GM12878 (cell line): ENCODE results near the gene SRSF12. TPM values are rescaled to one million over a fixed set of nuclear protein-coding genes. Genes with fewer than 3 reads are reported as not detected.
A peak's percentile ranks its signal among the peaks of the same experiment; 100 is the strongest.

ENCODE experiments used
- ATAC-seq: fragments of 200-7000 bp; cut with Tn5 transposase; 3 replicates; pipeline ENCODE4 v1.9.1; 2020; ENCODE audit warnings: mild to moderate bottlenecking, moderate library complexity
- BruUV-seq: library from RNA; stranded (reverse); fragments of 400-500 nt; replicated peaks from 2 replicates; lab custom pipeline; 2021; lab: Mats Ljungman, UMichigan
- CTCF ChIA-PET: fragments of 300-600 bp; sonication (Branson Sonifier 250); formaldehyde crosslinking; extraction: SDS; loops from one replicate; lab custom pipeline; 2021; ENCODE audit warnings: inconsistent platforms; lab: Yijun Ruan, JAX
- POLR2A ChIA-PET: fragments of 350-600 bp; formaldehyde crosslinking; extraction: SDS; loops from one replicate; lab custom pipeline; 2021; ENCODE audit warnings: inconsistent platforms; lab: Charles Lee
- RAD21 ChIA-PET: fragments of 300-600 bp; sonication (Branson Sonifier 250); formaldehyde crosslinking; loops from one replicate; lab custom pipeline; 2023; ENCODE audit warnings: antibody characterized with exemption; ENCODE audit not compliant: unreplicated experiment; lab: Charles Lee
- SMC1A ChIA-PET: fragments of 300-600 bp; sonication (Branson Sonifier 250); formaldehyde crosslinking; loops from one replicate; lab custom pipeline; 2023; ENCODE audit not compliant: unreplicated experiment, uncharacterized antibody; lab: Charles Lee
- DNase-seq: peaks from one replicate; pipeline ENCODE4 v3.0.0-alpha.2; 2011; ENCODE audit warnings: low read depth, low spot score
- FAIRE-seq: peaks from 3 replicates; lab custom pipeline; 2011; peaks lifted over from hg19 to GRCh38; lab: Jason Lieb, UNC
- H2AFZ ChIP-seq: 2 replicates; pipeline ENCODE4 v1.6.0; 2011; ENCODE audit warnings: low read depth, low read length, control low read depth; ENCODE audit not compliant: control insufficient read depth
- H3K27ac ChIP-seq: 2 replicates; pipeline ENCODE4 v1.5.1; 2011; ENCODE audit warnings: control low read depth; ENCODE audit not compliant: control insufficient read depth, insufficient read depth
- H3K27me3 ChIP-seq, 2 experiments: replicated peaks in 1 of 2; 2 replicates each; pipeline versions ENCODE4 v1.6.0 to v1.6.1; 2011; ENCODE audit warnings: low read length in 1 of 2; ENCODE audit not compliant: control insufficient read depth in 2 of 2, insufficient read depth in 2 of 2
- H3K36me3 ChIP-seq, 2 experiments: 2 replicates each; pipeline ENCODE4 v1.5.1; 2011; ENCODE audit warnings: low read length in 1 of 2; ENCODE audit not compliant: control insufficient read depth in 2 of 2, insufficient read depth in 2 of 2
- H3K4me1 ChIP-seq: 2 replicates; pipeline ENCODE4 v1.6.1; 2011; ENCODE audit warnings: mild to moderate bottlenecking, low read length, moderate library complexity, mixed read lengths; ENCODE audit not compliant: control insufficient read depth, insufficient read depth
- H3K4me2 ChIP-seq: 2 replicates; pipeline ENCODE4 v1.6.0; 2011; ENCODE audit warnings: control low read depth; ENCODE audit not compliant: control insufficient read depth, insufficient read depth
- H3K4me3 ChIP-seq: fragments of 200-600 bp; sonication (generic); 2 replicates; pipeline ENCODE4 v1.5.1; 2016
- H3K79me2 ChIP-seq: 2 replicates; pipeline ENCODE4 v1.6.0; 2011; ENCODE audit warnings: low read length; ENCODE audit not compliant: control insufficient read depth, insufficient read depth
- H3K9ac ChIP-seq: 2 replicates; pipeline ENCODE4 v1.8.0; 2011; ENCODE audit warnings: low read length, control low read depth, mixed read lengths; ENCODE audit not compliant: control insufficient read depth, insufficient read depth
- H3K9me3 ChIP-seq: replicated peaks from 3 replicates; pipeline ENCODE4 v1.5.1; 2011; ENCODE audit warnings: mild to moderate bottlenecking, low read length; ENCODE audit not compliant: control insufficient read depth, insufficient read depth
- H4K20me1 ChIP-seq: 2 replicates; pipeline ENCODE4 v1.6.0; 2011; ENCODE audit not compliant: control insufficient read depth, insufficient read depth
- BHLHE40 ChIP-seq, 2 experiments: fragments of 450-650 bp in 1 of 2; IDR thresholded peaks; 2 replicates each; pipeline ENCODE4 v1.6.1; 2011 to 2017; ENCODE audit warnings: low read depth in 2 of 2, borderline replicate concordance in 1 of 2, improper control_type of control experiment in 1 of 2, low read length in 1 of 2, mild to moderate bottlenecking in 1 of 2
- ETV6 ChIP-seq, 2 experiments: fragments of 450-650 bp in 1 of 2; IDR thresholded peaks in 1 of 2; conservative IDR thresholded peaks in 1 of 2; 2 replicates each; pipeline ENCODE4 v1.6.1; 2014; ENCODE audit warnings: antibody characterized with exemption in 1 of 2, borderline replicate concordance in 1 of 2, low read depth in 1 of 2, mild to moderate bottlenecking in 1 of 2, moderate library complexity in 1 of 2
- MYB ChIP-seq: fragments of 150-350 bp; IDR thresholded peaks from 2 replicates; pipeline ENCODE4 v1.6.1; 2014; ENCODE audit warnings: mild to moderate bottlenecking, low read depth, low read length, borderline replicate concordance
- NBN ChIP-seq: fragments of 450-650 bp; IDR thresholded peaks from 2 replicates; pipeline ENCODE4 v1.6.1; 2016
- NFYB ChIP-seq: IDR thresholded peaks from 2 replicates; pipeline ENCODE4 v1.6.1; 2011; ENCODE audit warnings: low read depth, mild to moderate bottlenecking, low read length, improper control_type of control experiment, moderate library complexity; ENCODE audit not compliant: insufficient read depth
- POU2F2 ChIP-seq: IDR thresholded peaks from 3 replicates; pipeline ENCODE4 v1.6.1; 2011; ENCODE audit warnings: low read depth, mild to moderate bottlenecking, low read length, borderline replicate concordance
- RBBP5 ChIP-seq: fragments of 200-600 bp; sonication (generic); conservative IDR thresholded peaks from 2 replicates; pipeline ENCODE4 v1.6.1; 2016
- WGBS: methylation state at CpG from one replicate; pipeline ENCODE4 v1.1.6; 2016; ENCODE audit warnings: low lambda C conversion rate; ENCODE audit not compliant: insufficient replicate concordance, insufficient coverage; ENCODE audit errors: missing lambda C conversion rate; 5-methylcytosine and 5-hydroxymethylcytosine counted together
- in situ Hi-C: fragments of 300-500 bp; cut with MboI; formaldehyde crosslinking; loops from 9 replicates; pipeline ENCODE4 v1.14.3; 2018; ENCODE audit warnings: mixed read lengths
- intact Hi-C: fragments of 100-400 bp; cut with micrococcal nuclease; formaldehyde crosslinking; loops from one replicate; pipeline ENCODE4 v1.14.2; 2022; ENCODE audit not compliant: unreplicated experiment
- polyA plus RNA-seq, 11 experiments: library from polyadenylated mRNA; depleted of rRNA in 4 of 11; unstranded in 6 of 11; stranded (reverse) in 5 of 11; fragments of >200 nt; fragmentation: Nextera tagmentation in 4 of 11; fragmentation: Illumina TruSeq in 1 of 11; extraction: Ambion mirVana in 4 of 11; extraction: Trizol in 1 of 11; gene quantifications; 1 replicate in 1 of 11; 2 replicates in 10 of 11; pipeline versions ENCODE4 v1.2.1 to v1.2.3, GENCODE V29; 2011 to 2016; ENCODE audit warnings: inconsistent platforms in 2 of 11, missing spikeins in 2 of 11, low read depth in 1 of 11
- total RNA-seq, 4 experiments: library from RNA; depleted of rRNA in 3 of 4; stranded (reverse); fragments of >200 nt in 3 of 4; fragmentation: Illumina TruSeq in 1 of 4; extraction: Trizol in 1 of 4; gene quantifications; 2 replicates each; pipeline versions ENCODE4 v1.2.1 to v1.2.3, GENCODE V29; 2013 to 2021
- TF ChIP-seq, protein P1 (sequence below): fragments of 450-650 bp; conservative IDR thresholded peaks from 2 replicates; pipeline ENCODE4 v1.6.1; 2017; ENCODE audit warnings: mild to moderate bottlenecking, moderate library complexity
- TF ChIP-seq, protein P2 (sequence below): fragments of 450-650 bp; IDR thresholded peaks from 2 replicates; pipeline ENCODE4 v1.6.1; 2018; ENCODE audit warnings: mild to moderate bottlenecking, low read depth, moderate library complexity; ENCODE audit not compliant: partially characterized antibody
- TF ChIP-seq, protein P3 (sequence below): IDR thresholded peaks from 2 replicates; pipeline ENCODE4 v1.6.1; 2011; ENCODE audit warnings: borderline replicate concordance, low read depth, mild to moderate bottlenecking, moderate library complexity, mixed read lengths, low read length; ENCODE audit not compliant: insufficient read depth; ENCODE audit errors: extremely low read length

Gene SRSF12
- total and polyA plus RNA-seq, 10 of the 15 experiments (the other 5 are each of a cell fraction or from before 2014, with no cell fraction given), result 0.03 to 0.23 TPM; not detected in 8

DNA sequence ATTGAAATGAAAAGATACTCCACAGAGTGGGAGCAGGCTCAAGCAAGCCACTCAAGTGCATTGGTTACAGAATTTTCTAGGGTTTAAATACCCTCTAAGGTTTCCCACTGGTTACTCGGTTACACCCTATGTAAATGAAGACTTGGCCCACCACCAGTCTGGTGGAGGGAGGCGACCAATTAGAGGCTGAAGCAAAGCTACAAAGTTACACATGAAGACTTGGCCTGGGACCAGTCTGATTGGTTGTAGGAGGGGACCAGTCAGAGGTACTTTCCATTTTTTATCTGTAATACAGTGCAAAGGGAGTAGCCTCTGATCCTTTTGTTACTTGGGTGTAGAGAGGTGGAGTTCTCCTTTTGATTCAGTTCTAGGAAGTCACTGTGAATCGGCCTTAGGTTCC is 7.6 kb downstream of the SRSF12 start:
- Histone ChIP-seq H2AFZ (no peak overlapping the region), H3K9ac (no peak overlapping the region), H3K27ac (no peak overlapping the region), H3K4me3 (no peak overlapping the region), H3K4me1 (no peaks in the 10 kb centered on the region; the same call in 1 of the 2 replicates), H3K4me2 (no peak overlapping the region), H3K27me3 (peaks cover 0 to 2% of the 10 kb centered on the region in 2 experiments; a peak in 1 of 4 replicates), H3K9me3 (no peaks in the 10 kb centered on the region), H3K79me2 (no peaks in the 10 kb centered on the region), H3K36me3 (no peaks in the 10 kb centered on the region), H4K20me1 (no peaks in the 10 kb centered on the region)
- SMC1A ChIA-PET, result interaction anchor here (1.1 kb wide), 1 partner anchor 20 kb away, joined by 3 read pairs; no protein-coding TSS in a partner anchor
- in situ Hi-C loops, result no loop called here
- RAD21 ChIA-PET, result no interaction called here
- 27% methylated on average over 3 of the region's 3 CpGs for WGBS
- FAIRE-seq (no peak), DNase-seq (no peak), ATAC-seq (peak; percentile 69)
- peak; percentile 28; the same call in 1 of the 2 replicates for TF ChIP-seq NFYB
- TF ChIP-seq, protein P1, sequence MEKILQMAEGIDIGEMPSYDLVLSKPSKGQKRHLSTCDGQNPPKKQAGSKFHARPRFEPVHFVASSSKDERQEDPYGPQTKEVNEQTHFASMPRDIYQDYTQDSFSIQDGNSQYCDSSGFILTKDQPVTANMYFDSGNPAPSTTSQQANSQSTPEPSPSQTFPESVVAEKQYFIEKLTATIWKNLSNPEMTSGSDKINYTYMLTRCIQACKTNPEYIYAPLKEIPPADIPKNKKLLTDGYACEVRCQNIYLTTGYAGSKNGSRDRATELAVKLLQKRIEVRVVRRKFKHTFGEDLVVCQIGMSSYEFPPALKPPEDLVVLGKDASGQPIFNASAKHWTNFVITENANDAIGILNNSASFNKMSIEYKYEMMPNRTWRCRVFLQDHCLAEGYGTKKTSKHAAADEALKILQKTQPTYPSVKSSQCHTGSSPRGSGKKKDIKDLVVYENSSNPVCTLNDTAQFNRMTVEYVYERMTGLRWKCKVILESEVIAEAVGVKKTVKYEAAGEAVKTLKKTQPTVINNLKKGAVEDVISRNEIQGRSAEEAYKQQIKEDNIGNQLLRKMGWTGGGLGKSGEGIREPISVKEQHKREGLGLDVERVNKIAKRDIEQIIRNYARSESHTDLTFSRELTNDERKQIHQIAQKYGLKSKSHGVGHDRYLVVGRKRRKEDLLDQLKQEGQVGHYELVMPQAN, result no peak
- POLR2A ChIA-PET, result interaction anchor here (1.3 kb wide), 1 partner anchor 12 kb away, joined by 4 read pairs; no protein-coding TSS in a partner anchor
- CTCF ChIA-PET, result interaction anchor here (0.6 to 2.7 kb wide), 3 partner anchors 128 to 161 kb away, joined by 3 to 9 read pairs (median 4); no protein-coding TSS in a partner anchor
- intact Hi-C loops, result no loop called here
- BruUV-seq, result no TSS peak

DNA sequence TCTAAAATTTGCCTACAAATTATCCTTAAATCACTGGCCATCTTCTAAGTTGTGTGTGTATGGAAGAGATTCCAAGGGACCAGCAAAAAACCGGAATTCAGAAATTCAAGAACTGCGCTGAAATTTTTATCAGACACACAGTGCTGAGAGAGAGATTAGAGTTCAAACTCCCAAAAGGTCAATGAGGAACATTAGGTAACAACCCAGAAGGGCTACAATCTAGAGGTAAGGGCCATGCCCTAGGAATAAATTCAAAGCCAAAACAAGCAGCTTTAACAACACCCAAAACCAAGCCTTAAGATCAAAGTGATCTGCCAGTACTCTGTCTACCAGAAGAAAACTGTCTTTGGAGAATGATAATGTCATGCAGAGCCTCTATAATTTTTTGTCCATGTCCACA is 17.8 kb downstream of the SRSF12 start:
- no peak overlapping the region for H3K27ac ChIP-seq
- FAIRE-seq, result no peak
- H3K4me2 ChIP-seq, result no peak overlapping the region
- ChIA-PET POLR2A (interaction anchor here (0.6 to 1.4 kb wide), 3 partner anchors 16 to 26 kb away, joined by 3 to 6 read pairs (median 3); no protein-coding TSS in a partner anchor), RAD21 (no interaction called here), SMC1A (interaction anchor here (1.6 to 3.5 kb wide), 2 partner anchors 10 to 20 kb away, joined by 4 to 13 read pairs; partner anchors contain the start of gene PNRC1), CTCF (interaction anchor here (1.1 kb wide), 1 partner anchor 9 kb away, joined by 3 read pairs; no protein-coding TSS in a partner anchor)
- 98% methylated on average over 2 of the region's 2 CpGs for WGBS
- no peak for DNase-seq
- H3K4me1 ChIP-seq, result no peaks in the 10 kb centered on the region
- intact Hi-C loops, result no loop called here
- no peaks in the 10 kb centered on the region for H3K79me2 ChIP-seq
- H3K9me3 ChIP-seq, result no peaks in the 10 kb centered on the region
- in situ Hi-C loops, result no loop called here
- BruUV-seq, result no TSS peak
- no peak overlapping the region for H3K9ac ChIP-seq
- no peak overlapping the region for H2AFZ ChIP-seq
- no peaks in the 10 kb centered on the region for H4K20me1 ChIP-seq
- no peaks in the 10 kb centered on the region for H3K27me3 ChIP-seq
- no peak overlapping the region for H3K4me3 ChIP-seq
- no peaks in the 10 kb centered on the region for H3K36me3 ChIP-seq
- ATAC-seq, result no peak
- TF ChIP-seq, protein P2, sequence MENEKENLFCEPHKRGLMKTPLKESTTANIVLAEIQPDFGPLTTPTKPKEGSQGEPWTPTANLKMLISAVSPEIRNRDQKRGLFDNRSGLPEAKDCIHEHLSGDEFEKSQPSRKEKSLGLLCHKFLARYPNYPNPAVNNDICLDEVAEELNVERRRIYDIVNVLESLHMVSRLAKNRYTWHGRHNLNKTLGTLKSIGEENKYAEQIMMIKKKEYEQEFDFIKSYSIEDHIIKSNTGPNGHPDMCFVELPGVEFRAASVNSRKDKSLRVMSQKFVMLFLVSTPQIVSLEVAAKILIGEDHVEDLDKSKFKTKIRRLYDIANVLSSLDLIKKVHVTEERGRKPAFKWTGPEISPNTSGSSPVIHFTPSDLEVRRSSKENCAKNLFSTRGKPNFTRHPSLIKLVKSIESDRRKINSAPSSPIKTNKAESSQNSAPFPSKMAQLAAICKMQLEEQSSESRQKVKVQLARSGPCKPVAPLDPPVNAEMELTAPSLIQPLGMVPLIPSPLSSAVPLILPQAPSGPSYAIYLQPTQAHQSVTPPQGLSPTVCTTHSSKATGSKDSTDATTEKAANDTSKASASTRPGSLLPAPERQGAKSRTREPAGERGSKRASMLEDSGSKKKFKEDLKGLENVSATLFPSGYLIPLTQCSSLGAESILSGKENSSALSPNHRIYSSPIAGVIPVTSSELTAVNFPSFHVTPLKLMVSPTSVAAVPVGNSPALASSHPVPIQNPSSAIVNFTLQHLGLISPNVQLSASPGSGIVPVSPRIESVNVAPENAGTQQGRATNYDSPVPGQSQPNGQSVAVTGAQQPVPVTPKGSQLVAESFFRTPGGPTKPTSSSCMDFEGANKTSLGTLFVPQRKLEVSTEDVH, result no peak
- no peak for TF ChIP-seq BHLHE40 (IDR thresholded peaks at IDR 0.05; ENCODE audit: borderline replicate concordance in 1 of 2, low read depth in 2 of 2, low read length in 1 of 2)
- no peak for TF ChIP-seq ETV6 (conservative IDR thresholded peaks at IDR 0.05 in 1 of 2, IDR thresholded peaks at IDR 0.05 in 1 of 2; ENCODE audit: borderline replicate concordance in 1 of 2, low read depth in 1 of 2)
- TF ChIP-seq, protein P3, sequence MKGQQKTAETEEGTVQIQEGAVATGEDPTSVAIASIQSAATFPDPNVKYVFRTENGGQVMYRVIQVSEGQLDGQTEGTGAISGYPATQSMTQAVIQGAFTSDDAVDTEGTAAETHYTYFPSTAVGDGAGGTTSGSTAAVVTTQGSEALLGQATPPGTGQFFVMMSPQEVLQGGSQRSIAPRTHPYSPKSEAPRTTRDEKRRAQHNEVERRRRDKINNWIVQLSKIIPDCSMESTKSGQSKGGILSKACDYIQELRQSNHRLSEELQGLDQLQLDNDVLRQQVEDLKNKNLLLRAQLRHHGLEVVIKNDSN, result no peak
- TF ChIP-seq RBBP5, result no peak
- TF ChIP-seq MYB, result no peak
- no peak for TF ChIP-seq NBN
- TF ChIP-seq POU2F2, result no peak
